ENCODE data around the gene ATP2C1. TPM values are rescaled to one million over a fixed set of nuclear protein-coding genes. Genes with fewer than 3 reads are reported as not detected.

ATP2C1 gene
- total RNA-seq, 4 donors from 2014 or later: 53.0 to 63.7 (median 60.2) TPM

GRCh38 chr3:130941793-130942192, 47.9 kb downstream of the ATP2C1 start:
- H3K4me3 ChIP-seq (ENCODE audit: low read depth, poor library complexity, severe bottlenecking): no peak overlapping the region
- DNase-seq (ENCODE audit: low spot score in 2 of 2): no peak
- intact Hi-C loops (cut with DNase I; ENCODE audit: low total_unique reads): no loop called here
- no peak for TF ChIP-seq POLR2A (IDR thresholded peaks at IDR 0.05)
- TF ChIP-seq CTCF (IDR thresholded peaks at IDR 0.05): no peak

GRCh38 chr3:130946882-130947281, 53.0 kb downstream of the ATP2C1 start:
- no peak for TF ChIP-seq CTCF (IDR thresholded peaks at IDR 0.05)
- TF ChIP-seq POLR2A (IDR thresholded peaks at IDR 0.05): no peak
- 88 to 92% methylated on average over 3 of the region's 3 CpGs for WGBS, 2 donors
- H3K4me3 ChIP-seq (ENCODE audit: low read depth, poor library complexity, severe bottlenecking): no peak overlapping the region
- intact Hi-C loops (cut with DNase I; ENCODE audit: low total_unique reads): no loop called here
- no peak for DNase-seq (ENCODE audit: low spot score in 2 of 2)

- 98 to 99% methylated on average over 2 of the region's 2 CpGs for WGBS, 2 donors
- DNase-seq (ENCODE audit: low spot score in 2 of 2): no peak
- H3K4me3 ChIP-seq (ENCODE audit: low read depth, poor library complexity, severe bottlenecking): no peak overlapping the region
- intact Hi-C loops (cut with DNase I; ENCODE audit: low total_unique reads): no loop called here
- TF ChIP-seq CTCF (IDR thresholded peaks at IDR 0.05) (no peak), POLR2A (IDR thresholded peaks at IDR 0.05) (no peak)
Measured at GRCh38 chr3:130948001-130948773, 54.3 kb downstream of the ATP2C1 start.

- 94 to 95% methylated on average over 3 of the region's 3 CpGs for WGBS, 2 donors
Measured at GRCh38 chr3:130948929-130949328, 55.0 kb downstream of the ATP2C1 start.

GRCh38 chr3:130950124-130950523, 56.2 kb downstream of the ATP2C1 start:
- TF ChIP-seq POLR2A (IDR thresholded peaks at IDR 0.05) (no peak), CTCF (IDR thresholded peaks at IDR 0.05) (no peak)
- 80 to 91% methylated on average over 2 of the region's 2 CpGs for WGBS, 2 donors
- H3K4me3 ChIP-seq (ENCODE audit: low read depth, poor library complexity, severe bottlenecking): no peak overlapping the region
- intact Hi-C loops (cut with DNase I; ENCODE audit: low total_unique reads): no loop called here
- DNase-seq (ENCODE audit: low spot score in 2 of 2): no peak

More at GRCh38 chr3:130948929-130949328, 55.0 kb downstream of the ATP2C1 start:
- intact Hi-C loops (cut with DNase I; ENCODE audit: low total_unique reads): no loop called here
- TF ChIP-seq POLR2A (IDR thresholded peaks at IDR 0.05): no peak
- TF ChIP-seq CTCF (IDR thresholded peaks at IDR 0.05): no peak
- H3K4me3 ChIP-seq (ENCODE audit: low read depth, poor library complexity, severe bottlenecking): no peak overlapping the region
- no peak for DNase-seq (ENCODE audit: low spot score in 2 of 2)

GRCh38 chr3:130950641-130951040, 56.8 kb downstream of the ATP2C1 start:
- DNase-seq (ENCODE audit: low spot score in 2 of 2): no peak
- intact Hi-C loops (cut with DNase I; ENCODE audit: low total_unique reads): no loop called here
- no peak for TF ChIP-seq POLR2A (IDR thresholded peaks at IDR 0.05)
- TF ChIP-seq CTCF (IDR thresholded peaks at IDR 0.05): no peak
- no peak overlapping the region for H3K4me3 ChIP-seq (ENCODE audit: low read depth, poor library complexity, severe bottlenecking)

Data from lower leg skin (tissue), 4 donors.